GM12891 (cell line): Measurements from ENCODE around the gene OAT.

Experiments used
- PAX5 ChIP-seq: IDR thresholded peaks from 2 replicates; pipeline ENCODE4 v1.6.1; 2011; ENCODE audit warnings: low read length, moderate library complexity, mild to moderate bottlenecking; ENCODE audit not compliant: insufficient read depth, severe bottlenecking
- POLR2A ChIP-seq: IDR thresholded peaks from 2 replicates; pipeline ENCODE4 v1.6.1; 2011; ENCODE audit warnings: low read depth, low read length, control low read depth
- POLR2AphosphoS5 ChIP-seq: IDR thresholded peaks from 2 replicates; pipeline ENCODE4 v1.6.1; 2011; ENCODE audit warnings: low read depth, low read length, control low read depth
- SPI1 ChIP-seq: IDR thresholded peaks from 2 replicates; pipeline ENCODE4 v1.6.1; 2011; ENCODE audit warnings: low read depth, low read length, control low read depth
- TAF1 ChIP-seq: IDR thresholded peaks from 2 replicates; pipeline ENCODE4 v1.6.1; 2011; ENCODE audit warnings: low read depth, low read length, control low read depth

DNA sequence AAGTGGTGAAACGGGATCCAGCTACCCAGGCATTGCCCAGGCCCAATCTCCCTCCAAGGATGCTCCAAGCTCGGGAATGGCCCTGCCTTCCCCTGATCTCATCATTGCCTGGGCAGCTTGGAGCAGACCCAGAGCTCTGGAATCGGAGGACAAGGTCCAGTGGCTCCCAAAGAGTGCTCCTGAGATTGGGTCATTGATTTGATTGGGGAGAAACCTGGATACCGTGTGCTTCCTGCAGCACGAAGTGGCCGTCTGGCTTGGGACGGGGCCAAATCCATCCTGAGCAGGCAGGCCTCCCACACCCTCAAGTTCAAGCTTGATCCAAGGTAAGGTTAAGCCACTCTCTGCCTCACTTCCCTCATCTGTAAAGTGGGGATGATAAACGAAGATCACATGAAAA is 69.9 kb downstream of the OAT start:
- TF ChIP-seq POLR2A (no peak), TAF1 (no peak), POLR2AphosphoS5 (no peak), SPI1 (no peak), PAX5 (no peak)
